HG03439 (cell line): ENCODE results near the gene CSNK2A2.

Source experiments
- ATAC-seq: cut with Tn5 transposase; IDR thresholded peaks from one replicate; pipeline ENCODE4 v1.9.1; 2021; ENCODE audit warnings: mild to moderate bottlenecking, moderate library complexity; ENCODE audit not compliant: unreplicated experiment

The CSNK2A2 gene

DNA sequence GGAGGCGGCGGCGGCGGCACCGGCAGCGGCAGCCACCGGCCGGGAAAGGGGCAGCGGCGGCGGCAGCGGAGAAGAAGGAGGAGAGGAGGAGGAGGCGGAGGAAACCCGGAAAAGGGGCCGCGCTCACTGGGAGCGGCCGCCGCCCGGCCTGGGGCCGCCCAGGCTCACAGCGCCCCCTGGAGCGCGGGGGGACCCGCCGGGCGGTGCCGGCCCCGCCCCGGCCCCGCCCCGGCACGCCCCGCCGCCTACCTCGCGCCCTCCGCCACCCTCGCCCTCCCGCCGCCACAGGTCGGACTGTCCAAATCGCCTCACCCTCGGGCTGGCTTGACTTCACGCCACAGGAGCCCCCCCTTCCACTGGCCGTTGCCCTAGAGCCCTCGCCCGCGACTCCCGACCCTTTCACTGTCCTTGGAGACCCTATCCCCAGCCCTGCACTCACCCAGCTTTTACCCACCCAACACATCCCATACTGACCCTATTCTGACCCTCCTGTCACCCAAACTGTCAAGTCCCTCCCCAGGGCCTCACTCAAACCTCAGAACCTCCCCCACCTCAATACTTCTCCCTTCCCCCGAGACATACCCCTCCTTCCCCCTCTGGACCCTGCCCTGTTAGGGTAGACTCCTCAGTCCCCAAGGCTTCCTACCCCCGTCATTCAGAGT is at the start of gene CSNK2A2:
CSNK2A2 (minus strand) TSS at position 85 of the 662 bp plus-strand sequence. CDS start 370 bp downstream, outside the sequence.
- ATAC-seq, result peak; percentile 81

DNA sequence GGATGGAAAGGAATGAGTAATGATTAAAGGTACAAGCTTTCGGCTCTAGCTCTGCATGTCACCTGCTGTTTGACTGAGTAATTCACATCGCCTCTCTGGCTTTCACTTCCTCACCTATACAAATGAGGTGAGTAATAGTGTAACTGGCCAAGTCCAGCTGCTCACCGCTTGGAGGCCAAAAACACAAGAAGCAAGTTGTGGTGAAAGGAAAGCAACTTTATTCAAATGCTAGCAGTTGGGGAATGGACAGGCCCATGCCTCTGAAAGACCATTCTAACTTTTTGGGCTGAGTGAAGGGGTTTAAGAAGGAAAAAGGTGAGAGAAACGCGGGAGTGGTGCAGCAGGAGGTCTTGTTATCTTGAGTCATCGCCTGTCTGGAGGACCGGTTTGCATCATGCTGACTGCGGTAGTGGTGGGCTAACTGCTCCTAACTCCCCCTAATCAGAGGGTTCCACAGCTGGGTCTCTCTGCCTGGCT is 45.7 kb upstream of the CSNK2A2 start:
- peak; percentile 98 for ATAC-seq

DNA sequence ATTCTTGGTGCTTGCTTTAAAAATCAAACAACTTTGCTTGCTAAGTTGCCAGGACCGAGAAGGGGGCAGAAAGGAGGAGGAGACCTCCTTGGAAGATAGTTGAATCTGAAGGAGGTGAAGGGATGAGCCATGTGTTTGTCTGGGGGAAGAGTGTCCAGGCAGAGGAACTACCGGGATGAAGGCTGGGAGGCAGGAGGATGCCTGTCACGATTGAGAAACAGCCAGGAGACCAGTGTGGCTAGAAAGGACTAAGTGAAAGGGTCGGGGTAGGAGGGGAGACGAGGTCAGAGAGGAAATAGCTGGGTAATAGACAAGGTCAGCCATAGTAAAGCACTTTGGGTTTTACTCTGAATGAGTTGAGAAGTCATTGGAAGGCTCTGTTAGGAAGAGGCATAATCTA is 38.9 kb upstream of the CSNK2A2 start:
- no peak for ATAC-seq

DNA sequence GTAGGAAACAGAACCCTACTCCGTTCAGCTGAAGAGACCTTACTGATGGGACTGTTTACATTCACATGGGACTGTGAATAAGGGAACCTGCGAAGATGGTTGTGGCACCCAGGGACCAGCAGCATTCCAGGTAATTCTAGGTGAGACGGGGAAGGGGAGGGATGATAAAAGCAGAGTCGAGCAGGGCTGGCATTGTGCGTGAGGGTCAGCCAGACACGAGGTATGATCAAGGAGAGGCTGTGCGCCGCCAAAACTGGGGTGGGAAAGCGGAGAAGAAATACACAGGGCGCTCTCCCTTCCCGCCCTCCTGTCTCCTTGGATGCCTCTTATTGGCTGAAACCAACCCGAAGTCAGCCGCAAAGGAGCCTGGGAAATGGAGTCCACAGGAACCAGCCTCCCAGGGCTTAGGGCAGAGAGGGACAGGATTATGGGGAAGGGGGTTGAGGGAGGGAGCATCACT is 38.4 kb upstream of the CSNK2A2 start:
- ATAC-seq, result no peak

DNA sequence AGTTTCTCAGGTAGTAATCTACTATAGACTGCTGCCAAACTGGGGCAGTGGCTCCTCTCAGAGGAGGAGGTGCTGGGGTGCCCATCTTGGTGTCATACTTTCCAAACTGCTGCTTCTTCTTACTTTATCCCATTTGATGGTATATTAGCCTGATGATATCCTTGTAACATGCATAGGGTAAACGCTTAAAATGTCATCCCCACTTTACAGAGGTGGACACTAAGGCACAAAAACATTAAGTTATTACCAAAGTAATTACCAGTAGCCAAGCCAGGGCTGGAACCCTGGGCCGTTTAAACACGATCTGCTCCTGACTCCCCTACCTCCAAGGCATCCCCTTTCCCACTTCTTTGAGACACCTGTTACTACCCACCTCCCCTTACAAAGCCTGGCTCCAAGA is 37.8 kb upstream of the CSNK2A2 start:
- ATAC-seq, result no peak

DNA sequence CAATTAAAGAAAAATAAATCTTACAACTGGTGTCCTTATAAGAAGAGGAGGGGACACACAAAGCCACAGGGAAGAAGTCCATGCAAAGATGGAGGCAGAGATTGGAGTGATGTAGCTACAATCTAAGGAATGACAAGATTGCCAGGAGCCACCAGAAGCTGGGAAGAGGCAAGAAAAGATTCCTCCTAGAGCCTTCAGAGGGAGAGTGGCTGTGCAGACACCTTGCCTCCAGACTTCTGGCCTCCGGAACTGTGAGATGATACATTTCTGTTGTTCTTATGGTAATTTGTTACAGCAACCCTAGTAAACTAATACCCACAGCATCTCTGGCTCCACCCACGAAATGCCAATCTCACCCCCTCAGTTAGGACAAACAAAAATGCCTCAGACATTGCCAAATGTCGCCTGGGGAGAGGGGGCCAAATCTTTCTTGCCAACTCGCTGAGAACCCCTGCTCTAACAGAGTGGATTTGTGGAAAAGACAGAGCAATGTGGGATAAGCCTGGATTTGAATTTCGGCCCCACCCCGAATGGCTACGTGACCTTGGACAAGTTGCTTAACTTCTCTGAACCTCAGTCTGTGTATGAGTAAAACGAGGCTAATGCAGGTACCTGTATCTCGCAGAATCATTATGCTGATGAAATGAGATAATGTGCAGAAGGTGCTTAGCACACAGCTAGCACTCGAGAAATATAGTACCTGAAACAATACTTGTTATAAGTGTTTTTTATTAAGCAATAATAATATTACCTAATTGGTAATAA is 37.1 kb upstream of the CSNK2A2 start:
- ATAC-seq, result no peak

DNA sequence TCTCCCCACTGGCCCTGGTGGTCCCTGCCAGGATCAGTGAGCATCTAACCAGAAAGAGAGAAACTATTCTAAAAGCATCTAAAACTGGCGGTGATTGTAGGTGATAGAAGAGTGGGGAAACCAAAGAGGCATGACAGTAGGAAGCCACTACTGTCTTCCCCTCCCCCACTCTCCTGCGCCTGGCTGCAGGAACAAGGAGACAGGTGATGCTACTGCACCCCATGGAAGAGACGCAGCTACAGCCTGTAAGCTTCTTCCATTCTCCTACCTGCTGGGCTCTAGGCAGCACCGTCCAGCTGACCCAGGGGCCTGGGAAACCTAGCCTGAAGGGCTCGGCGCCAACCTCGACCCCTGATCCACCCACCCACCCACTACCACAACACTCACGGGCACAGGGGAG is 32.4 kb upstream of the CSNK2A2 start:
- ATAC-seq, result no peak

DNA sequence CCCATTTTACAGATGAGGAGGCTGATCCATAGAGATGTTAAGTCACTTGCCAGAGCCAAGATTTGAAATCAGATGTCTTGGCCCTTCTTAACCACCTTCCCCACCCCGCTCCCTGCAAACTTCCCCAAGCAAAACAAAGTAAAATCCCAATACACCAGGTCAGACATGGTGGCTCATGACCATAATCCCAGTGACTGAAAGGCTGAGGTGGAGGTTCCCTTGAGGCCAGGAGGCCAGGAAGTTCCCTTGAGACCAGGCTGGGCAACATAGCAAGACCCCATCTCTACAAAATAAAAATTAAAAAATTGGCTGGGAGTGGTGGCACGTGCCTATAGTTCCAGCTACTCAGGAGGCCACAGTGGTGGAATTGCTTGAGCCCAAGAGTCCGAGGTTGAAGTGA is 28.9 kb upstream of the CSNK2A2 start:
- no peak for ATAC-seq

DNA sequence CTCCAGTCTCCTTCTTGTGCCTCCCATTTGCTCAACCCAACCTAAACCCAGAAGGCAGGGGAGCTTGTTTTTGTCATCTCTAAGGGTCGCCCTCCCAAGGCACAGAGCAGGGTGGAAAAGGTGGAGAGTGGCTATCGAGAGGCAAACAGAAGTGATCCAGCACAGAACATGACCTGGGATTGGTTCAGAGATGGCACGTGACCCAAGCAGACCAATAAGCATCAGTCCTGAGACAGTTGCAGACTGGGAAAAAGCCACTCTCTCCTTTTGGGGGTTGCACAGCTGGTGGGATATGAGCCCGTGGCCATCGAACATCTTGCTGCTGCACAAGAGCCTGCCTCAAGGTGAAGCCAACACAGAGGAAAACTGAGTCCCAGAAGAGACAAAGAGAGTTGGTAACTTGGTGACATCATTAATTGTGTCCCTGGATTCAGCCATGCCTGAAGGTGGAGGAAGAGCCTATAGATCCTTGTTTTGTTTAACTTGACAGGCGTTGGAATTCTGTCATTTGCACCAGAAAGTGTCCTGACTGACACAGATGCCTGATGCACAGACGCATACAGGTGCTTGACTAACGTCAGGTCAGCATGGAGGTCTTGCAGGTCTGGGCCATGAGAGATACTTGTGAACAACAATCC is 28.2 kb upstream of the CSNK2A2 start:
- ATAC-seq, result no peak

DNA sequence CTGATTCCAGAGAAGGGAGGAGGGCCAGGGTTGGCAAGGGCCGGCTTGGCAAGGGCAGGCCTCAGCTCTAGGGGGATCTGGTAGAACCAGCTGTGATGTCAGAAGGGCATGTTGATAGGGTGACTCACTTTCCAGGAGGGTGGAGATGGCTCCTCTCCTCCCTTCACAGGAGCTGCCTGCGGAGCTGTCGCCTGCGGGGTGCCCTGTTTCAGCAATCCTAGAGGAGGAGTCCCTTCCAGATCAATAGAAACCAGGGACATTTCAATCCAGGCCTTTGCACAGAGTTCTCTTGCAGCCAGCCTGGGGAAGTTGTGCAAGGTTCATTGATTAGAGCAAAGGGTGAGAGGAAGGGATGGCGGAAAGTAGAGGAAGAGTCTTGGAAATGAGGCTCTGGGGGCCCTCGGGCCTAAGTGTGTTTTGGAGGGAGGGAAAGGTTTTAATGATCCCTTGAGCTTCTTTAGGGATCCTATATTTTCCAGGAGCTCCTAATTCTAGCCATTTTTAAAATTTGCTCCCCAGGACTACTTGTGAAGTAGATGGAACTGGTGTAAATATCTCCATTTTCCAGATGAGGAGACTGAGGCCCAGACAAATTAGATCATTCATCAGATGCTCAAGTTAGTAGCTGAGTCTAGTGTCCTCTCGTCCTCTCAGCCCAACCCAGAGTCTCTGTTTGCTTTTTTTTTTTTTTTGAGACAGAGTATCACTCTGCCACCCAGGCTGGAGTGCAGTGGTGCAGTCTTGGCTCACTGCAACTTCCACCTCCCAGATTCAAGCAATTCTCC is 24.8 kb upstream of the CSNK2A2 start:
- ATAC-seq, result no peak

DNA sequence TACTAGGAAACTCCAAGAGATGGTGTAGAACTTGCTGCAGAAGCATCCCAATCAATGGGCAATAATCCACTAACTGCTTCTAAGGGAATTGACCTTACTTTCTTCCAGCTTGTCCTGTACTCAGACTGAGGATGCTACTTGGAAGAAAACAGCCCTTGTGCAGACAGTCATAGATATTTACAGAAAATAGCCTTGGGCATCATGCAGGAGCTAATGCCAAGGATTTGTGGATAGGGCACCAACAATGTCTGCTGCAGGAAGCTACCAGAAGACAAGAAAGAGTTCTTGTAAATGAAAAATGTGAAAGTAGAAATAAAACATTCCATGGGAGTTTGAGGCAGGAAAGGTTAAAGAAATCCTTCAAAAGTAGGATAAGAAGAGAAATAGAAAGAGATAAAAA is 21.5 kb upstream of the CSNK2A2 start:
- ATAC-seq, result no peak

DNA sequence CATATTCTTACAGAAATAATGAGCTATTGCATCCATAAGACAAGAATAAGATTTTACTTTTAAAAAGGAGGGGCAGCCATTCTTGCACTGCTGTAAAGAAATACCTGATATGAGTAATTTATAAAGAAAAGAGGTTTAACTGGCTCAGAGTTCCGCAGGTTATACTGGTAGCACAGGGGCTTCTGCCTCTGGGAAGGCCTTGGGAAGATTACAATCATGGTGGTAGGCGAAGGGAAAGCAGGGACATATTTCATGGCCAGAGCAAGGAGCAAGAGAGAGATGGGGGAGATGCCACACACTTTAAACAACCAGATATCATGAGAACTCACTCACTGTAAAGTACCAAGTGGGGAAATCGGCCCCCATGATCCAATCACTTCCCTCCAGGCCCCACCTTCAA is 20.9 kb upstream of the CSNK2A2 start:
- no peak for ATAC-seq

DNA sequence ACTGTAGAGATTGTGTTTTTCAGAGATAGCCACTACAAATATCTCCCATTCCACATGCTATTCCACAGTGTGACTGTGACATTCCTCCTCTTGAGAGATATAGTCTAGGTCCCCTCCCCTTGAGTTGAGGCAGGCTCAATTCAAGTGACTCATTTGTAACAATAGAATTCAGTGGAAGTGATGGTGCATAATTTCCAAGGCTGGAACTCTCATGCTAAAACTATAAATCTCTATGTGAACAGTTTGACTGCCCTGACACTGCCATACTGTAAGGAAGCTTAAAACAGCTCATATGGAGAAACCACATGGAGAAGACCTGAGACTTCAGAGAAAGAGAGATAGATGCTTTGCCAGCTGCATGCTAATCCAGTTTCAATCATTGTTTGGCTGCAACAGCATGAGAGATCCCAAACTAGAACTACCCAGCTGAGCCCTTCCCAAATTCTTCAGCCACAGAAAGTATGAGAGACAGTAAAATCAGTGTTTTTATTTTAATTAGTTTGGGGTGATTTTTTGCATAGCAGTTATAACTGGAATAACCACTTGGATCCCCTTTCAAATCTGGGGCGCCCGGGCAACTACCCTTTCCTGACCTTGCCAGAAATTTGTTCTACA is 19.5 kb upstream of the CSNK2A2 start:
- no peak for ATAC-seq

DNA sequence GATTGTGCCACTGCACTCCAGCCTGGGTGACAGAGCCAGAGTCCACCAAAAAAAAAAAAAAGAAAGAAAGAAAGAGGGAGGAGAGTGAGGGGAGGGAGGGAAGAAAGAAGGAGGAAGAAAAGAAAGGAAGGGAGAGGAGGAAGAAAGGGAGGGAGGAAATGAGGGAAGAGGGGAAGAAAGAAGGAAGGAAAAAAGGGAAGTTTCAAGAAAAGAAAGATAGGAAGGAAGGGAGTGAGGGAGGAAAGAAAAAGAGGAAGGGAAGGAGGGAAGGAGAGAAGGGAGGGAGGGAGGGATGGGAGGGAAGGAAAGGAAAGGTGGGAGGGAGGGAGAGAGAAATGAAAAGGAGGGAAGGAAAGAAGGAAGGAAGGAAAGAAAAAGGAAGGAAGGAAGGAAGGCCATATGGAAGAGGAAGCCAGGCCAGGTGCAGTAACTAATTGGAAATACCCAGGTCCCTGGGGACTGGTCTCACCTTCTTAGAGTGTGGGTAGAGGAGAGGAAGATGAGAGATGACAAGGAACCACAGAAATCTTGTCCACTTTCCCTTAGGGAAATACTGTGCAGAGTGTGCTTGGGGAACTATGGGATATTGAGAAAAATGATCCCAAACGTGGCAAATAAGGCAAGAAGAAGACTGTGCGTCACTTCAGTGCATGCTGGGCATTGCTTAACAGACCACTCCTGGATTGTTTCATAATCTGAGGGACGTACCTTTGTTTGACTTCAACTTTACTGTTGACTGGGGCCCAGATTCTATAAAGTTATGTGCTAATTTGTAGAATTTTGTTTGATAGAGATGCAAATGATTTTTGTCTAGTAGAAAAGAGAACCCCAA is 15.1 kb upstream of the CSNK2A2 start:
- no peak for ATAC-seq

DNA sequence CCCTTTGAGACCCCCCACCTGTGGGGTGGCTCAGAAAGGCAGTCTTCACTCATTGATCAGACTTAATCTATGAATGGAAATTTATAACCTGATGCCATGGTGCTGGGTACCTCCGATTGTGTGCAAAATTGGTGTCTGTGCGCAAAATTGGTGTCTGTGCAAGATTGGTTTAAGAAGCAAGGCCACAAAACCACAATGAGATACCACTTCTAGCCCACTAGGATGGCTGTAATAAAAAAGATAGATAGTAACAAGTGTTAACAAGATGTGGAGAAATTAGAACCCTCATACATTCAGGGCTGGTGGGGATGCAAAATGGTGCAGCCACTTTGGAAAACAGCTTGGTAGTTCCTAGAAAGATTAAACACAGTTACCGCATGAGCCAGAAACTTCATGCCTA is 13.9 kb upstream of the CSNK2A2 start:
- no peak for ATAC-seq

DNA sequence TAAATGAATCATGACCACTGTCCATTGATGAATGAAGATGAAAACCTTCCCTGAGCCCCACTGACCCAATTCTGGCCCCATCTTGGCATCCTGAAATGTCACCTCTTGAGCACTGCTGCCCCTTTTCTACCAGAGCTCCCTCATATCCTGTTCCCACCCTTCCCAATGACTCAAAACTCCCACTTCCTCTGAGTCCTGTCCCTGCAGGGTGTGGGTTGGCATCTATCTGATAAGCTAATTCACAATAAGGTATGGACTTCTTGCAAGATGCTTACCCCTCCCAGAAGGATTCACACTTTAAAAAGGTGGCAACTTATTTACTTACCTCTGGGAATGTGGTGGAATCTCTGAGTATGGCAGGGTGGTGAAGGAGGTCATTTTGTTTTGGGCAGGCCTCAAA is 13.3 kb upstream of the CSNK2A2 start:
- ATAC-seq, result no peak

DNA sequence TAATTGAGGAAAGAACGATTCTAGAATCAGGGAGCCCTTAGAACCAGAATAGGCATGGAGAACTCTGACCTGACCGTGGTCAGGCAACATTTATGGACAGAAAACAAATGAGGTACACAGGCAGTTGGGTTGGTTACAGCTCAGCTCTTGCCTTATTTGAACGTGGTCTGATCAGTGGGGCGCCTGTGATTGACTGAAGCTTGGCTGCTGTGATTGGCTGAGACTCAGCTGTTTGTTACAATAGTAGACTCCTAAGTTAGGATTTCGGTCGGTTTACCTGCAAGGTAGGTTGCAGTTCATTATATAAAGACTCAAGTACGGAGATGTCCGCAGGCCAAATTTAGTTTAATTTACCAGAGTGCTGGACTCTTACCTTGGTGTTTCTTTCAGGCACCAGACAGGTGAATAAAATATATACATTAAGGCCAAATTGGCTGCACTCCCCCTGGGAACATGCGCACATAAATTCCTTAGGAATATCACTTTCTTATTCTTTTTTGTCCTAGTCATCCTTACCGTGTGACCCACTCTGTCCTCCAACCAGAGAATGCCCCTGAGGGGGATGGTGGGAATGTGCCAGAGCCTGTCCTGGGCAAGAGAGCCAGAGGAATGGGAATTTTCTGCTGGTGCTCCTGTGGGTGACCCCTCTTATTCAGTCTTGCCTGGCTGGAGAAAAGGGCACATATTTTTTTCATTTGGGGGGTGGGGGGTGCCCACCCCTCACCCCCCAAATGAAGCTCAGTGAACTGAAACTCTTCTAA is 7.5 kb upstream of the CSNK2A2 start:
- no peak for ATAC-seq

DNA sequence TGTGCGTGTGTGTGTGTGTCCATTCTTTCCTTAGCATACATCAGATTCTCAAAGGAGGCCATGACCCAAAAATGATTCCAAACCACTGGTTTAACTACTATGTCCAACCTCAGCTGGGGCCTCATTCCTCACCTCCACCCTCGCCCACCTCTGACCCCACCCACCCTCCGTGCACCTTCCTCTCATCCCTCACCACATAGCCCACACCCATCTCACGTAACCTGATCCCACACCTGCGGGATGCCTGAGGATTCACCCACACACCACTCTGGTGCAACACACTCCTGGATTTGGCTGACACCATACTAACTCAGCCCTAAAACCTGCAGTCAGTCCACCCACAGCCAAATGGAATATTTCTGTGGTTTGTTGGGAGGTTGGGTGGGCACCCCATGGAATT is 3.3 kb upstream of the CSNK2A2 start:
- no peak for ATAC-seq
